WTC11 (cell line): Measurements from ENCODE around the gene POC1A. TPM values are rescaled to one million over a fixed set of nuclear protein-coding genes. Genes with fewer than 3 reads are reported as not detected.

Experiments
- AFF4 ChIP-seq: sonication (generic); formaldehyde crosslinking; IDR thresholded peaks from 2 replicates; pipeline ENCODE4 v1.8.1; 2023; ENCODE audit warnings: mild to moderate bottlenecking, missing genetic modification reagents, borderline replicate concordance
- ATF1 ChIP-seq: sonication (generic); formaldehyde crosslinking; IDR thresholded peaks from 2 replicates; pipeline ENCODE4 v1.8.1; 2023; ENCODE audit warnings: mild to moderate bottlenecking, moderate library complexity, missing genetic modification reagents
- ATF3 ChIP-seq: sonication (generic); formaldehyde crosslinking; conservative IDR thresholded peaks from 2 replicates; pipeline ENCODE4 v1.8.1; 2022; ENCODE audit warnings: mild to moderate bottlenecking, missing genetic modification reagents
- ATF6 ChIP-seq: sonication (generic); formaldehyde crosslinking; IDR thresholded peaks from 2 replicates; pipeline ENCODE4 v1.8.1; 2023; ENCODE audit warnings: mild to moderate bottlenecking, missing genetic modification reagents
- E2F4 ChIP-seq: sonication (generic); formaldehyde crosslinking; IDR thresholded peaks from 2 replicates; pipeline ENCODE4 v1.8.1; 2022; ENCODE audit warnings: low read depth, mild to moderate bottlenecking, moderate library complexity, missing genetic modification reagents, borderline replicate concordance
- E2F5 ChIP-seq: sonication (generic); formaldehyde crosslinking; IDR thresholded peaks from 2 replicates; pipeline ENCODE4 v1.8.1; 2022; ENCODE audit warnings: mild to moderate bottlenecking, moderate library complexity, missing genetic modification reagents
- ERG ChIP-seq: fragments of 250-450 bp; sonication (Bioruptor Pico); IDR thresholded peaks from 2 replicates; pipeline ENCODE4 v1.8.0; 2021; ENCODE audit warnings: mild to moderate bottlenecking
- IRF2 ChIP-seq: sonication (generic); formaldehyde crosslinking; IDR thresholded peaks from 2 replicates; pipeline ENCODE4 v1.8.0; 2022; ENCODE audit warnings: low read depth, missing genetic modification reagents, borderline replicate concordance
- JUN ChIP-seq: sonication (generic); formaldehyde crosslinking; IDR thresholded peaks from 2 replicates; pipeline ENCODE4 v1.8.0; 2023; ENCODE audit warnings: mild to moderate bottlenecking, missing genetic modification reagents
- NR2C2 ChIP-seq: sonication (generic); formaldehyde crosslinking; IDR thresholded peaks from 2 replicates; pipeline ENCODE4 v1.8.0; 2022; ENCODE audit warnings: mild to moderate bottlenecking, missing genetic modification reagents
- OVOL2 ChIP-seq: fragments of 250-450 bp; sonication (Bioruptor Pico); IDR thresholded peaks from 2 replicates; pipeline ENCODE4 v1.9.0; 2021; ENCODE audit warnings: mild to moderate bottlenecking, borderline replicate concordance
- SMAD4 ChIP-seq: sonication (generic); formaldehyde crosslinking; IDR thresholded peaks from 2 replicates; pipeline ENCODE4 v1.8.0; 2022; ENCODE audit warnings: mild to moderate bottlenecking, missing genetic modification reagents
- USF1 ChIP-seq: sonication (generic); formaldehyde crosslinking; IDR thresholded peaks from 2 replicates; pipeline ENCODE4 v1.8.0; 2022; ENCODE audit warnings: mild to moderate bottlenecking, missing genetic modification reagents
- ZBTB43 ChIP-seq: sonication (generic); formaldehyde crosslinking; IDR thresholded peaks from 2 replicates; pipeline ENCODE4 v1.8.1; 2023; ENCODE audit warnings: mild to moderate bottlenecking, missing genetic modification reagents
- ZMAT4 ChIP-seq: fragments of 250-450 bp; sonication (Bioruptor Pico); IDR thresholded peaks from 2 replicates; pipeline ENCODE4 v1.9.0; 2021; ENCODE audit warnings: mild to moderate bottlenecking
- ZNF263 ChIP-seq: sonication (generic); formaldehyde crosslinking; IDR thresholded peaks from 2 replicates; pipeline ENCODE4 v1.8.1; 2022; ENCODE audit warnings: low read depth, mild to moderate bottlenecking, moderate library complexity, missing genetic modification reagents
- ZNF281 ChIP-seq: sonication (generic); formaldehyde crosslinking; IDR thresholded peaks from 2 replicates; pipeline ENCODE4 v1.8.0; 2023; ENCODE audit warnings: mild to moderate bottlenecking, missing genetic modification reagents
- ZNF416 ChIP-seq: fragments of 250-450 bp; sonication (Bioruptor Pico); IDR thresholded peaks from 2 replicates; pipeline ENCODE4 v1.9.0; 2021; ENCODE audit warnings: mild to moderate bottlenecking, inconsistent platforms
- ZNF423 ChIP-seq: fragments of 250-450 bp; sonication (Bioruptor Pico); IDR thresholded peaks from 2 replicates; pipeline ENCODE4 v2.1.2; 2022; ENCODE audit warnings: mild to moderate bottlenecking, moderate library complexity
- ZSCAN18 ChIP-seq: fragments of 250-450 bp; sonication (Bioruptor Pico); IDR thresholded peaks from 2 replicates; pipeline ENCODE4 v2.1.2; 2022; ENCODE audit warnings: mild to moderate bottlenecking, moderate library complexity
- total RNA-seq: library from RNA; stranded (reverse); gene quantifications from 3 replicates; pipeline ENCODE4 v1.2.3, GENCODE V29; 2021

The POC1A gene
- total RNA-seq, 1 experiment from 2014 or later, result 31.3 TPM

- TF ChIP-seq ZSCAN18 (CRISPR knock-in tag), result no peak
- no peak for TF ChIP-seq AFF4 (CRISPR knock-in tag)
- TF ChIP-seq ZMAT4, result no peak
- no peak for TF ChIP-seq ZNF423 (CRISPR knock-in tag)
- TF ChIP-seq ERG (CRISPR knock-in tag), result no peak
- 0 out of 2 replicates have a peak, but pooled peaks have one; percentile 58 for TF ChIP-seq ATF3 (CRISPR knock-in tag)
- TF ChIP-seq ZNF416 (CRISPR knock-in tag), result no peak
- TF ChIP-seq USF1 (CRISPR knock-in tag), result peak; percentile 64
- TF ChIP-seq ZNF281 (CRISPR knock-in tag), result peak; percentile 85
- no peak for TF ChIP-seq OVOL2 (CRISPR knock-in tag)
- TF ChIP-seq ATF6 (CRISPR knock-in tag), result no peak
- no peak for TF ChIP-seq SMAD4 (CRISPR knock-in tag)
- peak; percentile 88; the same call in 1 of the 2 replicates for TF ChIP-seq JUN (CRISPR knock-in tag)
- TF ChIP-seq ATF1 (CRISPR knock-in tag), result peak; percentile 87; the same call in 1 of the 2 replicates
- 0 out of 2 replicates have a peak, but pooled peaks have one; percentile 31 for TF ChIP-seq E2F5
- TF ChIP-seq NR2C2, result no peak; the same call in 1 of the 2 replicates
- TF ChIP-seq ZNF263 (CRISPR knock-in tag), result no peak
- peak; percentile 56 for TF ChIP-seq E2F4 (CRISPR knock-in tag)
- 0 out of 2 replicates have a peak, but pooled peaks have one; percentile 60 for TF ChIP-seq ZBTB43
- TF ChIP-seq IRF2 (CRISPR knock-in tag), result no peak
These were observed 98.5 kb downstream of the POC1A start (continued) for GRCh38 chr3:52055537-52056351.
